ENCODE data around the gene SPSB2. TPM values are rescaled to one million over a fixed set of nuclear protein-coding genes. Genes with fewer than 3 reads are reported as not detected.

Gene SPSB2
- total and polyA plus RNA-seq, 9 of the 15 experiments (the other 6 are each of a cell fraction or from before 2014, with no cell fraction given): 0.10 to 10.6 (median 1.9) TPM

DNA sequence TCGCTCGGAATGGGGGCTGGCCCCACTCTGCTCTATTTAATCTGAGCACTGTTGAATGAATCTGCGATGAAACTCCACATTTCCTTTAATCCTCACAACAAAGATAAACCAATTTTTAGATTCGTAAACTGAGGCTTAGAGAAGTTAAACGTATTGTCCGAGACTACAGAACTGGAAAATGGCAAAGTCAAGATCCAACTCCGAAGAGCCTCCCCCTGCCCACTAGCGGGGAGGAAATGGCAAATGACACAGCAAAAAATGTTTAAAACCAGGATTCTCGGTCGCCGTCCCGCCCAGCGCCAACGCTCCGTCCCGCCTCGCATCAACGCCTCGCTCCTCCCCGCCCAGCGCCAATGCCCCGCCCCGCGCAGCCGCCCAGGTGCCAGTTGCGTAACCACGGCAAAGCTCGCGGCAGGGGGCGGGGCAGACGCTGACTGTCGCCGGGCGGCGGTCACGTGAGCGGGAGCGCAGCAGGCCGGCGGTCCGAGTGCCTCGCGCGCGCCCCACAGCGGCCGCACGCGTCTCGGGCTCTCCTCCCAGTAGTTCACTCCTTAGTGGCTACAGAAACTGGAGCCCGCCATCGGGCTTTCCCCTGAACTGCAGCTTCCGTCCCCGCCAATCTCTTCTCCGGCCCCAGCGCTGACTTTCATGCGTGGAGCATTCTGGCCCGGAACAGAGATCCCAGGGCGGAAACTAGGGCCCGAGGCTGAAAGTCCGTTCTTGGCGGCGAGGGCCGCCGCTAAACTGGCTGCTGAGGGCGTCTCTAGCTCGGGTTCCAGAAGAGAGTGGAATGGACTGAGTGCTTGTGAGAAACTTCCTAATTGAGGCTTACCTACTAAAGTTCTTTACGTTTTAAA, 17.9 kb upstream of the SPSB2 start (continued):
- TF ChIP-seq, protein P1, sequence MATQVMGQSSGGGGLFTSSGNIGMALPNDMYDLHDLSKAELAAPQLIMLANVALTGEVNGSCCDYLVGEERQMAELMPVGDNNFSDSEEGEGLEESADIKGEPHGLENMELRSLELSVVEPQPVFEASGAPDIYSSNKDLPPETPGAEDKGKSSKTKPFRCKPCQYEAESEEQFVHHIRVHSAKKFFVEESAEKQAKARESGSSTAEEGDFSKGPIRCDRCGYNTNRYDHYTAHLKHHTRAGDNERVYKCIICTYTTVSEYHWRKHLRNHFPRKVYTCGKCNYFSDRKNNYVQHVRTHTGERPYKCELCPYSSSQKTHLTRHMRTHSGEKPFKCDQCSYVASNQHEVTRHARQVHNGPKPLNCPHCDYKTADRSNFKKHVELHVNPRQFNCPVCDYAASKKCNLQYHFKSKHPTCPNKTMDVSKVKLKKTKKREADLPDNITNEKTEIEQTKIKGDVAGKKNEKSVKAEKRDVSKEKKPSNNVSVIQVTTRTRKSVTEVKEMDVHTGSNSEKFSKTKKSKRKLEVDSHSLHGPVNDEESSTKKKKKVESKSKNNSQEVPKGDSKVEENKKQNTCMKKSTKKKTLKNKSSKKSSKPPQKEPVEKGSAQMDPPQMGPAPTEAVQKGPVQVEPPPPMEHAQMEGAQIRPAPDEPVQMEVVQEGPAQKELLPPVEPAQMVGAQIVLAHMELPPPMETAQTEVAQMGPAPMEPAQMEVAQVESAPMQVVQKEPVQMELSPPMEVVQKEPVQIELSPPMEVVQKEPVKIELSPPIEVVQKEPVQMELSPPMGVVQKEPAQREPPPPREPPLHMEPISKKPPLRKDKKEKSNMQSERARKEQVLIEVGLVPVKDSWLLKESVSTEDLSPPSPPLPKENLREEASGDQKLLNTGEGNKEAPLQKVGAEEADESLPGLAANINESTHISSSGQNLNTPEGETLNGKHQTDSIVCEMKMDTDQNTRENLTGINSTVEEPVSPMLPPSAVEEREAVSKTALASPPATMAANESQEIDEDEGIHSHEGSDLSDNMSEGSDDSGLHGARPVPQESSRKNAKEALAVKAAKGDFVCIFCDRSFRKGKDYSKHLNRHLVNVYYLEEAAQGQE (IDR thresholded peaks at IDR 0.05; ENCODE audit: borderline replicate concordance): peak; percentile 89
- TF ChIP-seq, protein P1 (CRISPR knock-in tag; IDR thresholded peaks at IDR 0.05; ENCODE audit: low read depth): no peak
- TF ChIP-seq, protein P2, sequence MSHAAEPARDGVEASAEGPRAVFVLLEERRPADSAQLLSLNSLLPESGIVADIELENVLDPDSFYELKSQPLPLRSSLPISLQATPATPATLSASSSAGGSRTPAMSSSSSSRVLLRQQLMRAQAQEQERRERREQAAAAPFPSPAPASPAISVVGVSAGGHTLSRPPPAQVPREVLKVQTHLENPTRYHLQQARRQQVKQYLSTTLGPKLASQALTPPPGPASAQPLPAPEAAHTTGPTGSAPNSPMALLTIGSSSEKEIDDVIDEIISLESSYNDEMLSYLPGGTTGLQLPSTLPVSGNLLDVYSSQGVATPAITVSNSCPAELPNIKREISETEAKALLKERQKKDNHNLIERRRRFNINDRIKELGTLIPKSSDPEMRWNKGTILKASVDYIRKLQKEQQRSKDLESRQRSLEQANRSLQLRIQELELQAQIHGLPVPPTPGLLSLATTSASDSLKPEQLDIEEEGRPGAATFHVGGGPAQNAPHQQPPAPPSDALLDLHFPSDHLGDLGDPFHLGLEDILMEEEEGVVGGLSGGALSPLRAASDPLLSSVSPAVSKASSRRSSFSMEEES (CRISPR knock-in tag; IDR thresholded peaks at IDR 0.05): peak; percentile 98
- TF ChIP-seq ZNF134 (CRISPR knock-in tag; conservative IDR thresholded peaks at IDR 0.05): no peak
- TF ChIP-seq SAP30 (IDR thresholded peaks at IDR 0.05; ENCODE audit: borderline replicate concordance, insufficient read depth, low read depth, low read length, poor library complexity, severe bottlenecking): no peak
- no peak for TF ChIP-seq ZNF785 (CRISPR knock-in tag; IDR thresholded peaks at IDR 0.05)
- TF ChIP-seq TCF7 (IDR thresholded peaks at IDR 0.05; ENCODE audit: borderline replicate concordance): no peak
- TF ChIP-seq DACH1 (IDR thresholded peaks at IDR 0.05; ENCODE audit: partially characterized antibody): peak; percentile 50
- TF ChIP-seq, protein P3, sequence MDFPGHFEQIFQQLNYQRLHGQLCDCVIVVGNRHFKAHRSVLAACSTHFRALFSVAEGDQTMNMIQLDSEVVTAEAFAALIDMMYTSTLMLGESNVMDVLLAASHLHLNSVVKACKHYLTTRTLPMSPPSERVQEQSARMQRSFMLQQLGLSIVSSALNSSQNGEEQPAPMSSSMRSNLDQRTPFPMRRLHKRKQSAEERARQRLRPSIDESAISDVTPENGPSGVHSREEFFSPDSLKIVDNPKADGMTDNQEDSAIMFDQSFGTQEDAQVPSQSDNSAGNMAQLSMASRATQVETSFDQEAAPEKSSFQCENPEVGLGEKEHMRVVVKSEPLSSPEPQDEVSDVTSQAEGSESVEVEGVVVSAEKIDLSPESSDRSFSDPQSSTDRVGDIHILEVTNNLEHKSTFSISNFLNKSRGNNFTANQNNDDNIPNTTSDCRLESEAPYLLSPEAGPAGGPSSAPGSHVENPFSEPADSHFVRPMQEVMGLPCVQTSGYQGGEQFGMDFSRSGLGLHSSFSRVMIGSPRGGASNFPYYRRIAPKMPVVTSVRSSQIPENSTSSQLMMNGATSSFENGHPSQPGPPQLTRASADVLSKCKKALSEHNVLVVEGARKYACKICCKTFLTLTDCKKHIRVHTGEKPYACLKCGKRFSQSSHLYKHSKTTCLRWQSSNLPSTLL (IDR thresholded peaks at IDR 0.05): no peak
- 0 out of 2 replicates have a peak, but pooled peaks have one; percentile 27 for TF ChIP-seq E2F3 (CRISPR knock-in tag; IDR thresholded peaks at IDR 0.05)
- no peak for TF ChIP-seq ZNF766 (CRISPR knock-in tag; conservative IDR thresholded peaks at IDR 0.05)
- peak; percentile 82 for TF ChIP-seq POLR2AphosphoS5 (IDR thresholded peaks at IDR 0.05; ENCODE audit: control insufficient read depth, insufficient read depth, low read depth, low read length)
- no peak for TF ChIP-seq CBX2 (IDR thresholded peaks at IDR 0.05; ENCODE audit: insufficient read depth, low read length, poor library complexity, severe bottlenecking)
- 0 out of 4 replicates have a peak, but pooled peaks of 1 of the 2 experiments have one; percentile 5 for TF ChIP-seq RCOR1 (IDR thresholded peaks at IDR 0.05; ENCODE audit: borderline replicate concordance in 1 of 2, low read depth in 2 of 2, low read length in 2 of 2)

All from K562 (cell line).